Activated T-helper 1 cell treated with Interleukin-2 at 50 U/mL for 16 hours (primary cell): ENCODE measurements around the gene BMPER.

Experiments used
- DNase-seq: peaks from one replicate; pipeline ENCODE4 v3.0.0-alpha.2; 2020; ENCODE audit warnings: low read depth

Gene BMPER

GRCh38 chr7:34026481-34027190 lies 121.3 kb downstream of the BMPER start:
- DNase-seq: no peak

GRCh38 chr7:34031156-34031555 lies 125.8 kb downstream of the BMPER start:
- no peak for DNase-seq

DNA sequence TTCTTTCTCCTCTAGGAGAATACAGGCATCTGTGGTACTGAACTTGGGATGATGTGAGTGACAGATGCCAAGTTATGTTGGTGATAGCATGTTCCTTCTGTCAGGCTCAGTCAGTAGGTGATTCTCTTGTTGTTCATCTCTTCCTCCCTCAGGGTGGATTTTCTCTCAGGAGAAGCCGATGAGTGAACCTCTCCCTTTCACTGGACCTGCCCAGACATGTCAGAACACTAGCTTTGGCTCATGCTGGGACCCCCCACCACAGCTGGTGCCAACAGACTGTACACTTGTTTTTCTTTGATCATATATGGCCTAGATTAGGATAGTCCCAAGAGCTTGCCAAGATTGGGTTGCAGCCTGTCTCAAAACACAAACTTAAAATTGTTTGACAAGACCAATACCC lies 129.4 kb downstream of the BMPER start:
- DNase-seq: no peak

GRCh38 chr7:34036051-34036920 lies 130.9 kb downstream of the BMPER start:
- DNase-seq: no peak

GRCh38 chr7:34036972-34037792 lies 131.8 kb downstream of the BMPER start:
- DNase-seq: no peak

GRCh38 chr7:34038816-34039470 lies 133.6 kb downstream of the BMPER start:
- DNase-seq: no peak

DNA sequence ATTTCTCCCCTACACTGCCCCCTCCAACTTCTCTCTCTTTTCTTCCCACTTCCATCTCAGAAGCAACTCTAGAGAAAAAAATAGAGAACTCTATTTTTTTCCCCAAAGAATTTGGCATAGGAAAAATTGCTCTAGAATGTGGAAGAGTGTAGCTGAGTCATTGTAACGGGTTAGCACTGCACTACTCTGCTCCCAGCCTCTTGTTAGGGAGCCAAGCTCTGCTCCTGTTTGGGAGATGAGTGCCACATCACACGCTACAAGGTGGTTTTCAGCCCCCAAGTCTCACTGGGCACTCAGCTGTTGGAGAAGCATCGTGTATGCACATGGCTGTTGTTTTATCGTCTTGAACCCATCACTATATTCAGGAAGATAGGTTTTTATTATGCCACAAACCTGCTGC lies 136.4 kb downstream of the BMPER start:
- DNase-seq: no peak

DNA sequence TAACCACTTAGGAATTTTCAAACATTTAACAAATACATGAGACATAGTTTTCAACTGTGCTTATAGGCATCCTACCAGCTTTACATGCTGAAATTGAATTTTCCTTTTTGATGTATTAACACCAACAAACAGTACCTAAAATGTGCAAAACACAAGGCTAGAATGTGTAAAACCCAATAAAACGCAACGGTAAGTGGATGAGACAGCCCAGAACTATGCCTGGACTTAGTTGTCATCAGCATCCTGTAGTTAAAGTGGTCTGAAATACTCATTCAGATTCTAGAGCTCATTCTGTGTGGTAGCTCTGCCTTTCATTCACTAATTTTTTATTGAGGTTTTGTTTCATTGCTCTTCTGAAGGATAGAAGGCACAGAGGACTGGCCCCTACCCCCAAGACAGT lies 137.1 kb downstream of the BMPER start:
- DNase-seq: no peak

- DNase-seq: no peak
These were observed 138.3 kb downstream of the BMPER start for GRCh38 chr7:34043461-34044305.

DNA sequence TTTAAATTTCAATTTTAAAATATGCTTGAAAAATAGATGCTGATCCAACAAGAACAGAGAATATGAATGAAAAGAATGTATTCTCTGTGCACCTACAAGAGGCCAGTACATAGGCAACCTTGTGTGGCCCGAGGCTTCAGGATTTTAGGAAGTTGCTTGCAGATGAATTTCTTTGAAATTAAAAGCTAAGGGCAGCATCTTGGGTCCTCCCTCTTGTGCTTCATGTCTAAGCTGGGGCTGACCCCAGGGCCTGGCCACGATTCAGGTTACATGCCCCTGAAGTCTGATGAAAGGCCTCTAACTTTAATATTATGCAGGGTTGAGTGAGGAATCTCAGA lies 138.9 kb downstream of the BMPER start:
- no peak for DNase-seq

DNA sequence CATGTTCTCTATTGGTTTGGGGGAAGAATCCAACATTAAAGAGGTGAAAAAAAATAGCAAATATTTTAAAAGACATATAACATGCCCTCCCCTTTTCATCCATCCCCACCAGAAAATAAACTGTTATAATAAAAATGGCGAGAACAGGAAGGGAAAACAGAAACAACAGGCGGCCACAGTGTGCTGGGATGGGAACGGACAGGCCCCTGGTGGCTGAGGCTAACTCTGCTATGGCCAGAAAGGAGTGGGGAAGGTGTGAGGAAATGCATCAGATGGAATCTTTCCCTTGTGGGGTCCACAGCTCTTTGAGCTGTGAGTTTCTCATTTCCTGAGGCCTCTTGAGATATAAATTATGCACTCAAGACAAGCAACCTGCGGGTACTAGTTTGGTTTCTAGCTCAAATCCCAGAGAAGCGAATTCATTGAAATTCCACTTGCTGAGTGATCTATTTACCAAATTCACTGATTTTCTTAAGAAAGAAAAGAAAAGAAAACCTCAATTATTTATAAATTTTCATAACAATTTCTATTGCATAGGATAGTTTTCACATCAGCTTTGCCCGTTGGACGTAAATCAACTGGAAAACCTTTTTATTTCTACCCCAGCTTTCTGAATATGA lies 139.5 kb downstream of the BMPER start:
- DNase-seq: no peak

DNA sequence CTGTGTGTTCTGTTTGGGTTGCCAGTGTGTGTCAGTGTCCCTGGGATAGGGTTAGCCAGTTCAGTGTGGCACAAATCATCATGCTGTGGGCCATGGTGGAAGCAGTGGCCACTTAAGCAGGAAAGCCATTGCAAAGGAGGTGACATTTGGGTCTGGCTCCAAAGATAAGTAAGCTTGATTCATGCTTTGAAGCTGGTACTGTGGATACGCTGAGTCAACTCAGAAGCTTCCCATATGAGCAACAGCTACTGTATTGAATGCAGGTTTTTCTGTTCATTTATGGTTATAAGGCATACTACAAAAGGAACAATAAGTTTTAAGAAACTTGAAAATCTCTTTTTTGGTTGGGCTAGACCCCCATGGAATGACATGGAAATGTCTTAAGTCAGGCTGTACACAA lies 143.1 kb downstream of the BMPER start:
- DNase-seq: no peak

DNA sequence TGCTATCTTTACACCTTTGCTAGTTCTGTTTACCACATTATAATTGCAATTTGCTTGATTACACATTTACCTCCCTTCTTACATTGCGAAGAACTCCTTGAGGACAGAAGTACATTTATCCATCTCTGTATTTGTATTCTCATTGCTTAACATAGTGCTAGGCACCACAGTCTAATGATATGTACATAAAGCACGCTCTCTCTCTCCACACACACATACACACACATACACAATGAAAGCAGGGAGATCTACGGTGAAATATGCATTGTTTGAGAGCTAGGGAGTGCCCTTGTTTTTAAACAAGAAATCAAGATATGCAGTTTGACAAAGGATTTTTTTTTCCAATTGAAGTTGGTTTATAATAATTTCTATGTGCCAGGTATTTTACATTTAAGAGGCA lies 148.7 kb downstream of the BMPER start:
- no peak for DNase-seq

GRCh38 chr7:34057136-34057535 lies 151.8 kb downstream of the BMPER start:
- no peak for DNase-seq

GRCh38 chr7:34057956-34058355 lies 152.6 kb downstream of the BMPER start:
- no peak for DNase-seq

GRCh38 chr7:34058801-34059135 lies 153.4 kb downstream of the BMPER start:
- DNase-seq: no peak

DNA sequence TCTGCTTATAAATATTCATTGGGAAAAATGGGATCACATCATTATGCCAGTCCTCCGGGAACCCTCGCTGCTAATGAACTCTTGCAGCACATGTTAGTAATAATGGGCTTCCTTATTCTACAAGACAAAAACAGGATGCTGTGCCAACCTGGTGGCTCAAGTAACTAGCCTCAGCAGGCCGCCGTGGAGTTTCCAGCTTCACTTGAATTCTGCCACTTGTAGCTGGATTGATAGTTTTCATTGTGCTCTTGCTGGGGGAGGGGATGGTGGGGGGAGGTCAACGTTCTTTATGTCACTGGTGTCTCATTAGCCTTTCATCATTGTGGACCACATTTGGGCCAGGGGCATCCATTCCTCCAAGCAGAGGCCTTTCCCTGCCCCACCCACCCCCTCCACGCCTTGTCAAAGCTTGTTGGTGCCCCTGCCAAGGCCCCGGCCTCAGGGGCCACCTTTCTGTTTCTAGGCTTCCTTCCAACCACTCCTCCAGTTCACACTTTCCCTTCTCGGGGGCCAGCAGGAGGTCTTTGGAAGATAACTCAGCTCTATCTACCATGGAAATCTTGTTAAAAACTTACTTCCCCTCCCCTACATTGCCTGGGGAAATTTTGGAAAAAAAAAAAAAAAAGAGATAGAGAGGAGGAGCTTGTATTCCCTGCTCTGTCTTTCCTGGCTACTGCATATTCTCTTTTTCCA lies 153.9 kb downstream of the BMPER start:
- no peak for DNase-seq

GRCh38 chr7:34060196-34060947 lies 155.0 kb downstream of the BMPER start:
- DNase-seq: no peak

DNA sequence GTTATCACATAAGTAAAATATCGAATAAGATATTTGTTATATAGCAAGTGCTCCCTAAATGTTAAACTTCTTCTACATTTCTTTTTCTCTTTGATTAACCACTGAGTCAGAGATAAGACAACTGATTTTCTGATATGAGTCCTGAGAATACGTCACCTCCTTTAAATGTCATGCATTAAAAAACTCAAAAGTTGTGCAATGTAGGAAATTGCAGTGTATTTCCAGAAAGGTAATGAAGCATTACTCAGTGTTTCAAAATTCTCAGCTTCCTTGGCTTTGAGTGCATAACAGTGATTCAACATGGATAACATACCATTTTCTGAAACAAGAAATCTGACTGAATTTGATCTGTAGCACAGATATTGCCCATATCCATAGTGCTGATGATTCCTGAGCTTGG lies 155.8 kb downstream of the BMPER start:
- DNase-seq: no peak

DNA sequence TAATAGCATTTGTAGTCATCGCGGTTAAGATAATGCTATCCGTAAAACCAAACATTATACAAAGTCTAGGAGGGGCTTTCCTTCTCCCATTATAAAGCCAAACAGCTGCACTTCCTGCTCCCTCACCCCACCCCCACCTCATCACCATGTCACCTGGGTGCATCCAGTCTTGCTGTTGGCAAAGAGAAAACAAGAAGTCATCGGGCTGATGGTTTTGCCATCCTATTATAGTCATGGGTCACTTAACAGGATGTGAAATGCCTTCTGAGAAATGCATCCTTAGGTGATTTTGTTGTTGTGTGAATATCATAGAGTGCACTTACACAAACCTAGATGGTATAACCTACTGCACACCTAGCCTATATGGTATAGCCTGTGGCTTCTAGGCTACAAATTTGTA lies 157.0 kb downstream of the BMPER start:
- DNase-seq: no peak
